GM12874 (cell line): ENCODE results near the gene SLC37A4.

Experiments
- CTCF ChIP-seq: IDR thresholded peaks from 2 replicates; pipeline ENCODE4 v1.5.1; 2011; ENCODE audit warnings: low read depth, mild to moderate bottlenecking, control low read depth, low read length, moderate library complexity; ENCODE audit not compliant: insufficient read depth

Gene SLC37A4

GRCh38 chr11:119030329-119031047 lies at the start of gene SLC37A4:
TSS of gene SLC37A4 (minus strand) at chr11:119030877.
- peak; percentile 93 for TF ChIP-seq CTCF

GRCh38 chr11:119078675-119079420 lies 48.2 kb upstream of the SLC37A4 start:
- no peak for TF ChIP-seq CTCF

- TF ChIP-seq CTCF = no peak
Measured at GRCh38 chr11:119077839-119078238, 47.2 kb upstream of the SLC37A4 start.

- no peak for TF ChIP-seq CTCF
Measured at GRCh38 chr11:119067371-119068222, 36.9 kb upstream of the SLC37A4 start, which contains the start of gene VPS11. TSS of gene VPS11 (plus strand) at chr11:119067818. CDS start at chr11:119067824, 6 bp downstream.

- TF ChIP-seq CTCF = peak; percentile 69
Measured at GRCh38 chr11:119065369-119065768, 34.7 kb upstream of the SLC37A4 start.

- TF ChIP-seq CTCF = no peak
Measured at GRCh38 chr11:119062779-119063178, 32.1 kb upstream of the SLC37A4 start.

GRCh38 chr11:119061256-119061655 lies 30.6 kb upstream of the SLC37A4 start:
- TF ChIP-seq CTCF = no peak
